ENCODE measurements around the gene MMP10.

DNA sequence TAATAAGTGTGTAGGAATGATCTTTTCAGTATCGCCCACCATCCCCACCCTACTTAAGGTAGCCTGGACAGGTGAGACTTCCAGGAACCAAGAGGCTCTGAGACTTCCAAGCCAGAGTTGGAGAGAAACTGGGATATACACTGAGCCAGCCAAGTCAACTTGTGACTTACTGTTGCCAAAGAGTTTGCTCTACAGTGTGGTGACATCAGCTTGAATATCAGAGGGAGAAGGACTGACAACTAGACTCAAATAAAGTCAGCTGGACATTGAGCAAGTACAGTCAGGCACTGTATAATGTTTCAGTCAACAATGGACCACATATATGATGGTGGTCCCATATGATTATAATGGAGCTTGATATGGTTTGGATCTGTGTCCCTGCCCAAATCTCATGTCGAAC lies 1.2 kb upstream of the MMP10 start:
- no peak for TF ChIP-seq POLR2AphosphoS5 (IDR thresholded peaks at IDR 0.05; ENCODE audit: low read depth, low read length)
- TF ChIP-seq, protein P1, sequence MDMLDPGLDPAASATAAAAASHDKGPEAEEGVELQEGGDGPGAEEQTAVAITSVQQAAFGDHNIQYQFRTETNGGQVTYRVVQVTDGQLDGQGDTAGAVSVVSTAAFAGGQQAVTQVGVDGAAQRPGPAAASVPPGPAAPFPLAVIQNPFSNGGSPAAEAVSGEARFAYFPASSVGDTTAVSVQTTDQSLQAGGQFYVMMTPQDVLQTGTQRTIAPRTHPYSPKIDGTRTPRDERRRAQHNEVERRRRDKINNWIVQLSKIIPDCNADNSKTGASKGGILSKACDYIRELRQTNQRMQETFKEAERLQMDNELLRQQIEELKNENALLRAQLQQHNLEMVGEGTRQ (IDR thresholded peaks at IDR 0.05; ENCODE audit: low read length): no peak
- TF ChIP-seq, protein P2, sequence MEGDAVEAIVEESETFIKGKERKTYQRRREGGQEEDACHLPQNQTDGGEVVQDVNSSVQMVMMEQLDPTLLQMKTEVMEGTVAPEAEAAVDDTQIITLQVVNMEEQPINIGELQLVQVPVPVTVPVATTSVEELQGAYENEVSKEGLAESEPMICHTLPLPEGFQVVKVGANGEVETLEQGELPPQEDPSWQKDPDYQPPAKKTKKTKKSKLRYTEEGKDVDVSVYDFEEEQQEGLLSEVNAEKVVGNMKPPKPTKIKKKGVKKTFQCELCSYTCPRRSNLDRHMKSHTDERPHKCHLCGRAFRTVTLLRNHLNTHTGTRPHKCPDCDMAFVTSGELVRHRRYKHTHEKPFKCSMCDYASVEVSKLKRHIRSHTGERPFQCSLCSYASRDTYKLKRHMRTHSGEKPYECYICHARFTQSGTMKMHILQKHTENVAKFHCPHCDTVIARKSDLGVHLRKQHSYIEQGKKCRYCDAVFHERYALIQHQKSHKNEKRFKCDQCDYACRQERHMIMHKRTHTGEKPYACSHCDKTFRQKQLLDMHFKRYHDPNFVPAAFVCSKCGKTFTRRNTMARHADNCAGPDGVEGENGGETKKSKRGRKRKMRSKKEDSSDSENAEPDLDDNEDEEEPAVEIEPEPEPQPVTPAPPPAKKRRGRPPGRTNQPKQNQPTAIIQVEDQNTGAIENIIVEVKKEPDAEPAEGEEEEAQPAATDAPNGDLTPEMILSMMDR (IDR thresholded peaks at IDR 0.05; ENCODE audit: control extremely low read depth in 1 of 3, insufficient read depth in 1 of 3, low read depth in 1 of 3, low read length in 3 of 3): no peak
- no peak for TF ChIP-seq CHD1 (IDR thresholded peaks at IDR 0.05; ENCODE audit: low read depth, low read length)
- TF ChIP-seq HDAC6 (IDR thresholded peaks at IDR 0.05; ENCODE audit: low read depth, low read length): no peak
- no peak for TF ChIP-seq POLR2A (IDR thresholded peaks at IDR 0.05; ENCODE audit: control extremely low read depth in 1 of 2, low read depth in 2 of 2, low read length in 2 of 2)
- no peak for TF ChIP-seq EZH2 (IDR thresholded peaks at IDR 0.05; ENCODE audit: low read depth, low read length, severe bottlenecking)
- no peak for TF ChIP-seq KDM4A (IDR thresholded peaks at IDR 0.05; ENCODE audit: low read depth, low read length, severe bottlenecking)
- no peak for TF ChIP-seq KDM1A (IDR thresholded peaks at IDR 0.05; ENCODE audit: borderline replicate concordance, low read length)
- no peak for TF ChIP-seq EGR1 (IDR thresholded peaks at IDR 0.05; ENCODE audit: borderline replicate concordance, low read depth, low read length)
- TF ChIP-seq CREB1 (IDR thresholded peaks at IDR 0.05): no peak
- TF ChIP-seq MAFK (IDR thresholded peaks at IDR 0.05; ENCODE audit: low read depth, low read length): no peak
- TF ChIP-seq TBP (IDR thresholded peaks at IDR 0.05; ENCODE audit: low read depth, low read length): no peak
- TF ChIP-seq TEAD4 (IDR thresholded peaks at IDR 0.05; ENCODE audit: low read depth, low read length): no peak
